Measurements from ENCODE around the gene FANCD2.
"Not testable (repeated sequence)": the region's sequence is repeated elsewhere in the genome, so short reads cannot be mapped to it uniquely, and the experiment has no call there.

The FANCD2 gene

GRCh38 chr3:10023587-10024310, 2.5 kb upstream of the FANCD2 start:
- no peak for TF ChIP-seq CTCF (IDR thresholded peaks at IDR 0.05; ENCODE audit: borderline replicate concordance, control extremely low read depth, extremely low read depth, insufficient read depth, missing control alignments)
- in situ Hi-C loops (cut with MboI; ENCODE audit: low sequenced_read_pairs, unreplicated experiment), result no loop called here

DNA sequence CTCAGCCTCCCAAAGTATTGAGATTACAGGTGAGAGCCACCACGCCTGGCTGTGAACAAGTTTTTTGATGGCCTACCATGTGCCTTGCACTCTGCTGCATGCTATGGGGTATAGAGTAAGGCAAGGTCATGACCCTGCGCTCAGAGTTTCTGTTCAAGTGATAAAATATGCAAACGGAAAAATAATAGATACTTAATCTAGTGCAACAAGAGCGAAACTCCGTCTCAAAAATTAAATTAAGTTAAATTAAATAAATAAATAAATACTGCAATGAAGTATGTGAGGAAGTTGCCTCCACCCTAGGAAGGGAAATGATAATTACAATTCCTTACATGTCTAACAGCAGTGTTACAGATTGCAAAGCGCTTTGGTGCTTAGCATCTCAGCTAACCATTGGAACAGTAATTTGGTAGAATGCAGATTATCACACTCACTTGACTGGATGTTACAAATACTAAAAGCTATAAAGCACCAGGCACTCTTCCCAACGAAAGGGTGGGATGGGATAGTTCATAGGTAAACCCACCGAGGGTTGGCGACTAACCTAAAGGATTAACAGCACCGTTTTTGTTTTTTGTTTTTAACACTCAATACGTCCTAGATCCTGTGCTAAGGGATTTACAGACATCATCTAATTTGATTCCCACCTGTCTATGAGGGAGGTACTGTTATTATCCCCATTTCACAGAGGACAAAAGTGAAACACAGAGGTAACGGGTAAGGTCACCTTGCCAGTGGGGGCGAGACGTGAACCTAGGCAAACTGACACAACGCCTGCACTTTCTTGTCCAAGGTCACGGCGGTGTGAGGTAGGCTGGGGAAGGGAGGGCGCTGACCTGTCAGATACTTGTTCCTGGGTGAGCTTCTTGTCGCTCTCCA, 793 bp upstream of the FANCD2 start:
- no peak for DNase-seq (ENCODE audit: low spot score)
- in situ Hi-C loops (cut with MboI; ENCODE audit: low sequenced_read_pairs, unreplicated experiment), result no loop called here
- no peak for TF ChIP-seq CTCF (IDR thresholded peaks at IDR 0.05; ENCODE audit: borderline replicate concordance, control extremely low read depth, extremely low read depth, insufficient read depth, missing control alignments)

More at GRCh38 chr3:10023587-10024310, 2.5 kb upstream of the FANCD2 start:
- DNase-seq (ENCODE audit: low spot score), result no peak

DNA sequence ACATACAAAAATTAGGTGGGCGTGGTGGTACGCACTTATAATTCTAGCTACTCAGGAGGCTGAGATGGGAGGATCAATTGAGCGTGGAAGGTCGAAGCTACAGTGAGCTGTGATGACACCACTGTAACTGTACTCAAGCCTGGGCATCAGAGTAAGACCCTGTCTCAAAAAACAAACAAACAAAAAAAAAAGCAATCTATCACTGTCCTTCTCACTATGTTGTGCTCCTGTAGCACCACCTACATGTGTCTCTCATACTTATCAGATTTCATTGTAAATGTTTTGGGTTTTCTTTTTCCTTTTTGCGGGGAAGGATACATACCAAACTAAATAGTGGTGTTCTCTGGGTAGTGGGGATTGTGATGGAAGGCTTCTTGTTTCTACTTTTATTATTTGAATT, 14.8 kb downstream of the FANCD2 start:
- in situ Hi-C loops (cut with MboI; ENCODE audit: low sequenced_read_pairs, unreplicated experiment), result no loop called here
- no peak for TF ChIP-seq CTCF (IDR thresholded peaks at IDR 0.05; ENCODE audit: borderline replicate concordance, control extremely low read depth, extremely low read depth, insufficient read depth, missing control alignments)
- no peak for DNase-seq (ENCODE audit: low spot score)

- no peak for TF ChIP-seq CTCF (IDR thresholded peaks at IDR 0.05; ENCODE audit: borderline replicate concordance, control extremely low read depth, extremely low read depth, insufficient read depth, missing control alignments)
- DNase-seq (ENCODE audit: low spot score), result no peak
- in situ Hi-C loops (cut with MboI; ENCODE audit: low sequenced_read_pairs, unreplicated experiment), result no loop called here
Observed at GRCh38 chr3:10047876-10048275, 21.6 kb downstream of the FANCD2 start.

DNA sequence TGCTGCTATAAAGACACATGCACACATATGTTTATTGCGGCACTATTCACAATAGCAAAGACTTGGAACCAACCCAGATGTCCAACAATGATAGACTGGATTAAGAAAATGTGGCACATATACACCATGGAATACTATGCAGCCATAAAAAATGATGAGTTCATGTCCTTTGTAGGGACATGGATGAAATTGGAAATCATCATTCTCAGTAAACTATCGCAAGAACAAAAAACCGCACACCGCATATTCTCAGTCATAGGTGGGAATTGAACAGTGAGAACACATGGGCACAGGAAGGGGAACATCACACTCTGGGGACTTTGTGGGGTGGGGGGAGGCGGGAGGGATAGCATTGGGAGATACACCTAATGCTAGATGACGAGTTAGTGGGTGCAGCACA, 26.8 kb downstream of the FANCD2 start:
- in situ Hi-C loops (cut with MboI; ENCODE audit: low sequenced_read_pairs, unreplicated experiment), result not testable (repeated sequence)

DNA sequence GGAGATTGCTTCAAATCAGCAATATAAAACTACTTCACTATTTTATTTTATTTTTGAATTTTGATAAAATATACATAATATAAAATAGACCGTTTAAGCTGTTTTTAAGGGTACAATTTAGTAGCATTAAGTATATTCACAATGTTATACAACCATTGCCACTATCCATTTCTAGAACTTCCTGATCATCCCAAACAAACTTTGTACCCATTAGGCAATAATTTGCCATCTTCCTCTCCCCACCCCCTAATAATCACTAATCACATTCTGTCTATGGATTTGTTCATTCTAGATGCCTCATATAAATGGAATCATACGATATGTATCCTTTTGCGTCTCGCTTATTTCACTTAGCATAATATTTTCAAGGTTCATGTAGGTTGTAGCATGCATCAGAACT, 28.9 kb downstream of the FANCD2 start:
- no peak for TF ChIP-seq CTCF (IDR thresholded peaks at IDR 0.05; ENCODE audit: borderline replicate concordance, control extremely low read depth, extremely low read depth, insufficient read depth, missing control alignments)
- no peak for DNase-seq (ENCODE audit: low spot score)
- in situ Hi-C loops (cut with MboI; ENCODE audit: low sequenced_read_pairs, unreplicated experiment), result no loop called here

More for the DNA sequence above, 26.8 kb downstream of the FANCD2 start:
- not testable (repeated sequence) for DNase-seq (ENCODE audit: low spot score)

DNA sequence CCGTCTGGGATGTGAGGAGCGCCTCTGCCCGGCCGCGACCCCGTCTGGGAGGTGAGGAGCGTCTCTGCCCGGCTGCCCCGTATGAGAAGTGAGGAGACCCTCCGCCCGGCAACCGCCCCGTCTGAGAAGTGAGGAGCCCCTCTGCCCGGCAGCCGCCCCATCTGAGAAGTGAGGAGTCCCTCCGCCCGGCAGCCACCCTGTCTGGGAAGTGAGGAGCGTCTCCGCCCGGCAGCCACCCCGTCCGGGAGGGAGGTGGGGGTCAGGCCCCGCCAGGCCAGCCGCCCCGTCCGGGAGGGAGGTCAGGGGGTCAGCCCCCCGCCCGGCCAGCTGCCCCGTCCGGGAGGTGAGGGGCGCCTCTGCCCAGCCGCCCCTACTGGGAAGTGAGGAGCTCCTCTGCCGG, 43.8 kb downstream of the FANCD2 start:
- in situ Hi-C loops (cut with MboI; ENCODE audit: low sequenced_read_pairs, unreplicated experiment); DNase-seq (ENCODE audit: low spot score): not testable (repeated sequence)
